ENCODE results near the gene LAMA4. TPM values are rescaled to one million over a fixed set of nuclear protein-coding genes. Genes with fewer than 3 reads are reported as not detected.
"Not testable (repeated sequence)": the region's sequence is repeated elsewhere in the genome, so short reads cannot be mapped to it uniquely, and the experiment has no call there.

Gene LAMA4
- total and polyA plus RNA-seq, 4 donors, result 28.4 to 261 (median 79.8) TPM

DNA sequence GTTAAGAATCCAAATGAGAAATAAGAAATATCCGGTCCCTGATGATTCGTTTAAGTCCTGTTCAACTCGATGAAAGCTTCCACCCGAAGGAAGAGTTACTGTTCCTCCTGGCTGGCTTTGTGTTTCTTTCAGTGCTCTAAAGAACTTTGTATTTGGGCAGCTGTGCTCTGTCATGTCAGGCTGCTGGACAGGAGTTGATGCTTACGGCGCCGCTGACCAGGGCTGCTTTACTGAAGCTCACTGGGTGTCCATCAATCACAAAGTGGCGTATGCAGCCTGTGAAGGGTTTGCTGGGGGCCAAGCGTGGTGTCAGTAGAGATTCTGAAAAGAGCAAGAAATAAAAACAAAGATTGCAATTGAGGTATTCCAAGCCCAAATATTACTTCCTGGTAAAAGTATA lies 145.1 kb downstream of the LAMA4 start:
- Histone ChIP-seq H3K36me3 (ENCODE audit: control insufficient read depth in 4 of 4, insufficient read depth in 4 of 4, low read length in 4 of 4) (peaks cover 4 to 61% (median 31%) of the 10 kb centered on the region in 4 donors), H3K27me3 (ENCODE audit: control insufficient read depth in 3 of 3, insufficient read depth in 3 of 3, low read length in 2 of 3) (no peaks in the 10 kb centered on the region), H3K9me3 (ENCODE audit: control insufficient read depth in 4 of 4, insufficient read depth in 3 of 4, low read length in 3 of 4) (peaks cover 0 to 5% (median 0%) of the 10 kb centered on the region in 4 donors), H3K4me1 (ENCODE audit: control insufficient read depth in 5 of 5, insufficient read depth in 5 of 5, low read length in 5 of 5) (peaks cover 0 to 23% (median 7%) of the 10 kb centered on the region in 5 donors), H3K4me3 (no peak overlapping the region), H3K9ac (ENCODE audit: insufficient read depth in 1 of 2, low read length in 2 of 2) (no peak overlapping the region), H3K27ac (ENCODE audit: low read depth in 1 of 2, low read length in 1 of 2) (no peak overlapping the region)
- ATAC-seq (ENCODE audit: insufficient read depth, low FRiP score) (no peak), DNase-seq (peak; percentile 55 to 69 (median 67))
- 71 to 78% methylated on average over 9 of the region's 9 CpGs for WGBS, 2 donors
- TF ChIP-seq, protein P1, sequence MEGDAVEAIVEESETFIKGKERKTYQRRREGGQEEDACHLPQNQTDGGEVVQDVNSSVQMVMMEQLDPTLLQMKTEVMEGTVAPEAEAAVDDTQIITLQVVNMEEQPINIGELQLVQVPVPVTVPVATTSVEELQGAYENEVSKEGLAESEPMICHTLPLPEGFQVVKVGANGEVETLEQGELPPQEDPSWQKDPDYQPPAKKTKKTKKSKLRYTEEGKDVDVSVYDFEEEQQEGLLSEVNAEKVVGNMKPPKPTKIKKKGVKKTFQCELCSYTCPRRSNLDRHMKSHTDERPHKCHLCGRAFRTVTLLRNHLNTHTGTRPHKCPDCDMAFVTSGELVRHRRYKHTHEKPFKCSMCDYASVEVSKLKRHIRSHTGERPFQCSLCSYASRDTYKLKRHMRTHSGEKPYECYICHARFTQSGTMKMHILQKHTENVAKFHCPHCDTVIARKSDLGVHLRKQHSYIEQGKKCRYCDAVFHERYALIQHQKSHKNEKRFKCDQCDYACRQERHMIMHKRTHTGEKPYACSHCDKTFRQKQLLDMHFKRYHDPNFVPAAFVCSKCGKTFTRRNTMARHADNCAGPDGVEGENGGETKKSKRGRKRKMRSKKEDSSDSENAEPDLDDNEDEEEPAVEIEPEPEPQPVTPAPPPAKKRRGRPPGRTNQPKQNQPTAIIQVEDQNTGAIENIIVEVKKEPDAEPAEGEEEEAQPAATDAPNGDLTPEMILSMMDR (IDR thresholded peaks at IDR 0.05; ENCODE audit: control extremely low read depth, extremely low read depth), result no peak

DNA sequence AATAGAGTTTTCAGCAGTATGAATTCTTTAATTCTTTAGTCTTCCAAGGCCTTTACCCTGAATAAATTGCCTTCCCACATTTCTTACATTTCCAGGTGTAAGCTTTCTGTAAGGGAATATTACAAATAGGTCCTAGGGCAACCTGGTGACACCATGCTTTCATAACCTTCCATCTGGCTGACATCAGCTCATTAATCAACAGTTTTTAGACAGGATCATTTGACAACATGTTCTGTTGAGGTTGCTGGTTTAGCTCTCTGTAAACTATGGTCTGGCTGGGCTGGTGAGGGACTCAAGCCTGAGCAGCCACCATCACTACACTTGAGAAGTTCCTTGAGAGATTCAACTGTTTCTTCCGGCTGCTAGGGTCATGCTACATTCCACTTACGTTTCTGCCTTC lies 147.8 kb downstream of the LAMA4 start:
- WGBS, 2 donors, result 74 to 89% methylated on average over 2 of the region's 2 CpGs
- ATAC-seq (ENCODE audit: insufficient read depth, low FRiP score) (no peak), DNase-seq (no peak)
- H3K27ac ChIP-seq (ENCODE audit: low read depth in 1 of 2, low read length in 1 of 2), result no peak overlapping the region
- no peaks in the 10 kb centered on the region for H3K27me3 ChIP-seq (ENCODE audit: control insufficient read depth in 3 of 3, insufficient read depth in 3 of 3, low read length in 2 of 3)
- TF ChIP-seq, protein P1 (IDR thresholded peaks at IDR 0.05; ENCODE audit: control extremely low read depth, extremely low read depth), result no peak
- no peak overlapping the region for H3K4me3 ChIP-seq
- peaks cover 0 to 5% (median 0%) of the 10 kb centered on the region in 4 donors for H3K9me3 ChIP-seq (ENCODE audit: control insufficient read depth in 4 of 4, insufficient read depth in 3 of 4, low read length in 3 of 4)
- no peak overlapping the region for H3K9ac ChIP-seq (ENCODE audit: insufficient read depth in 1 of 2, low read length in 2 of 2)
- peaks cover 1 to 45% (median 20%) of the 10 kb centered on the region in 4 donors for H3K36me3 ChIP-seq (ENCODE audit: control insufficient read depth in 4 of 4, insufficient read depth in 4 of 4, low read length in 4 of 4)
- peaks cover 0 to 11% (median 0%) of the 10 kb centered on the region in 5 donors for H3K4me1 ChIP-seq (ENCODE audit: control insufficient read depth in 5 of 5, insufficient read depth in 5 of 5, low read length in 5 of 5)

DNA sequence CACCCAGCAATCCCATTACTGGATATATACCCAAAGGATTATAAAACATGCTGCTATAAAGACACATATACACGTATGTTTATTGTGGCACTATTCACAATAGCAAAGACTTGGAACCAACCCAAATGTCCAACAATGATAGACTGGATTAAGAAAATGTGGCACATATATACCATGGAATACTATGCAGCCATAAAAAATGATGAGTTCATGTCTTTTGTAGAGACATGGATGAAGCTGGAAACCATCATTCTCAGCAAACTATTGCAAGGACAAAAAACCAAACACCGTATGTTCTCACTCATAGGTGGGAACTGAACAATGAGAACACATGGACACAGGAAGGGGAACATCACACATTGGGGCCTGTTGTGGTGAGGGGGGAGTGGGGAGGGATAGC lies 148.3 kb downstream of the LAMA4 start:
- 87 to 93% methylated on average over 1 to 2 of the region's 2 CpGs for whole genome bisulfite sequencing, 2 donors
- H3K27me3 ChIP-seq (ENCODE audit: control insufficient read depth in 3 of 3, insufficient read depth in 3 of 3, low read length in 2 of 3), result not testable (repeated sequence)

DNA sequence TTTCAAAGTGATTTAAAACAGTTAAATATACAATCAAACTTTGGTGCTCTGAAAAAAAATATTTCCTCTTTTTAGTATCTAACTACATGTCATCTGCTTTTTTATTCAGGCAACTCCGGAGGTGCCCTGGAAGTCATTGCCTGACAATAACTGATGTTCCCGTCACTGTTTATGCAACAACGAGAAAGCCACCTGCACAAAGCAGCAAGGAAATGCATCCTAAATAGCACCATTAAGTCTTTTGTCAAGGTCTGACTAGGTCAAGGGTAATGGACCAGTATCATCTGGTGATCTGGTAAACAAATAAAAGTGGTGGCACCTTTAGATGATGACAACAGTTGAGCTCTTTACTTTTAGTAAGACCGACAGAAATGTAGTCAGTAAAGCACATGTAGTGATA lies 153.8 kb downstream of the LAMA4 start:
- TF ChIP-seq, protein P1 (IDR thresholded peaks at IDR 0.05; ENCODE audit: control extremely low read depth, extremely low read depth), result no peak
- Histone ChIP-seq H3K4me1 (ENCODE audit: control insufficient read depth in 5 of 5, insufficient read depth in 5 of 5, low read length in 5 of 5) (no peaks in the 10 kb centered on the region), H3K9me3 (ENCODE audit: control insufficient read depth in 4 of 4, insufficient read depth in 3 of 4, low read length in 3 of 4) (no peaks in the 10 kb centered on the region), H3K27me3 (ENCODE audit: control insufficient read depth in 3 of 3, insufficient read depth in 3 of 3, low read length in 2 of 3) (no peaks in the 10 kb centered on the region), H3K27ac (ENCODE audit: low read depth in 1 of 2, low read length in 1 of 2) (no peak overlapping the region), H3K9ac (ENCODE audit: insufficient read depth in 1 of 2, low read length in 2 of 2) (no peak overlapping the region), H3K4me3 (no peak overlapping the region), H3K36me3 (ENCODE audit: control insufficient read depth in 4 of 4, insufficient read depth in 4 of 4, low read length in 4 of 4) (peaks cover 0 to 14% (median 10%) of the 10 kb centered on the region in 4 donors)
- no peak for DNase-seq
- WGBS, 2 donors, result 75 to 80% methylated on average over 4 of the region's 4 CpGs
- ATAC-seq (ENCODE audit: insufficient read depth, low FRiP score), result no peak

More for the DNA sequence above, 148.3 kb downstream of the LAMA4 start:
- ATAC-seq (ENCODE audit: insufficient read depth, low FRiP score); DNase-seq; H3K4me3 ChIP-seq; H3K9ac ChIP-seq (ENCODE audit: insufficient read depth in 1 of 2, low read length in 2 of 2); H3K27ac ChIP-seq (ENCODE audit: low read depth in 1 of 2, low read length in 1 of 2); H3K9me3 ChIP-seq (ENCODE audit: control insufficient read depth in 4 of 4, insufficient read depth in 3 of 4, low read length in 3 of 4): not testable (repeated sequence)
- peaks cover 1 to 42% (median 21%) of the 10 kb centered on the region in 4 donors for H3K36me3 ChIP-seq (ENCODE audit: control insufficient read depth in 4 of 4, insufficient read depth in 4 of 4, low read length in 4 of 4)
- peaks cover 0 to 11% (median 0%) of the 10 kb centered on the region in 5 donors for H3K4me1 ChIP-seq (ENCODE audit: control insufficient read depth in 5 of 5, insufficient read depth in 5 of 5, low read length in 5 of 5)

Data from lung (tissue), 12 donors.